ENCODE measurements around the gene ABHD10.

DNA sequence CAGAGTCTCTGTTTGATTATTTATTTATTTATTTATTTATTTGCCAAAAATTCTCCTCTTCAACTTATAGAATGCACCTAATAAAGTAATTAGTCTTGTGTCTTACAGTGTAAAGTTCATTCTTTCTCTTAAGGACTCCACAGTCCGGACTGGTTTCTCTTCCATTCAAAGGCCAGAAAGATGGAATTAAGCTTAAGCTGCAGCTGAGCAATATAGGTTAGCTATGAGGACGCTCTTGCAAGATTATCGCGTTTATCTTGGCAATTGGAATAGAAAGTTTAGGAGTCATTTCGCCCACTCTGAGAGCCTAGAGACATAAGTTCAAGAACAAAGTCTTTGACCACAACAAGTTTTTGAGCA is 34.9 kb downstream of the ABHD10 start:
- no peak for TF ChIP-seq EZH2 (IDR thresholded peaks at IDR 0.05; ENCODE audit: low read depth)
- TF ChIP-seq, protein P1, sequence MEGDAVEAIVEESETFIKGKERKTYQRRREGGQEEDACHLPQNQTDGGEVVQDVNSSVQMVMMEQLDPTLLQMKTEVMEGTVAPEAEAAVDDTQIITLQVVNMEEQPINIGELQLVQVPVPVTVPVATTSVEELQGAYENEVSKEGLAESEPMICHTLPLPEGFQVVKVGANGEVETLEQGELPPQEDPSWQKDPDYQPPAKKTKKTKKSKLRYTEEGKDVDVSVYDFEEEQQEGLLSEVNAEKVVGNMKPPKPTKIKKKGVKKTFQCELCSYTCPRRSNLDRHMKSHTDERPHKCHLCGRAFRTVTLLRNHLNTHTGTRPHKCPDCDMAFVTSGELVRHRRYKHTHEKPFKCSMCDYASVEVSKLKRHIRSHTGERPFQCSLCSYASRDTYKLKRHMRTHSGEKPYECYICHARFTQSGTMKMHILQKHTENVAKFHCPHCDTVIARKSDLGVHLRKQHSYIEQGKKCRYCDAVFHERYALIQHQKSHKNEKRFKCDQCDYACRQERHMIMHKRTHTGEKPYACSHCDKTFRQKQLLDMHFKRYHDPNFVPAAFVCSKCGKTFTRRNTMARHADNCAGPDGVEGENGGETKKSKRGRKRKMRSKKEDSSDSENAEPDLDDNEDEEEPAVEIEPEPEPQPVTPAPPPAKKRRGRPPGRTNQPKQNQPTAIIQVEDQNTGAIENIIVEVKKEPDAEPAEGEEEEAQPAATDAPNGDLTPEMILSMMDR (conservative IDR thresholded peaks at IDR 0.05) = peak; percentile 41; the same call in 1 of the 2 replicates
